ENCODE results near the gene IQSEC3. TPM values are rescaled to one million over a fixed set of nuclear protein-coding genes. Genes with fewer than 3 reads are reported as not detected.
A peak's percentile ranks its signal among the peaks of the same experiment; 100 is the strongest.

Gene IQSEC3
- total RNA-seq, 1 donor from 2014 or later, result 2.5 TPM

- no peaks in the 10 kb centered on the region for H3K4me1 Mint-ChIP-seq (ENCODE audit: low read depth)
- no peak for DNase-seq (ENCODE audit: low spot score, unreplicated experiment)
- H3K9me3 Mint-ChIP-seq (ENCODE audit: low read depth), result no peaks in the 10 kb centered on the region
- H3K36me3 Mint-ChIP-seq (ENCODE audit: insufficient read depth), result no peaks in the 10 kb centered on the region
- H3K27ac Mint-ChIP-seq, result no peak overlapping the region
- peaks cover 32% of the 10 kb centered on the region for H3K27me3 Mint-ChIP-seq
- TF ChIP-seq CTCF (IDR thresholded peaks at IDR 0.05; ENCODE audit: unreplicated experiment), result no peak
- no peak overlapping the region for H3K4me3 Mint-ChIP-seq (ENCODE audit: low read depth)
These were observed 54.4 kb downstream of the IQSEC3 start for GRCh38 chr12:120951-121350.

GRCh38 chr12:121647-122046 lies 55.1 kb downstream of the IQSEC3 start:
- Mint-ChIP-seq H3K4me1 (ENCODE audit: low read depth) (no peaks in the 10 kb centered on the region), H3K9me3 (ENCODE audit: low read depth) (no peaks in the 10 kb centered on the region), H3K36me3 (ENCODE audit: insufficient read depth) (no peaks in the 10 kb centered on the region), H3K27ac (no peak overlapping the region), H3K4me3 (ENCODE audit: low read depth) (no peak overlapping the region), H3K27me3 (peaks cover 32% of the 10 kb centered on the region)
- TF ChIP-seq CTCF (IDR thresholded peaks at IDR 0.05; ENCODE audit: unreplicated experiment), result no peak
- DNase-seq (ENCODE audit: low spot score, unreplicated experiment), result no peak

- H3K36me3 Mint-ChIP-seq (ENCODE audit: insufficient read depth), result no peaks in the 10 kb centered on the region
- no peaks in the 10 kb centered on the region for H3K4me1 Mint-ChIP-seq (ENCODE audit: low read depth)
- H3K27me3 Mint-ChIP-seq, result peaks cover 41% of the 10 kb centered on the region
- no peak for TF ChIP-seq CTCF (IDR thresholded peaks at IDR 0.05; ENCODE audit: unreplicated experiment)
- no peak overlapping the region for H3K4me3 Mint-ChIP-seq (ENCODE audit: low read depth)
- H3K27ac Mint-ChIP-seq, result no peak overlapping the region
- DNase-seq (ENCODE audit: low spot score, unreplicated experiment), result no peak
- no peaks in the 10 kb centered on the region for H3K9me3 Mint-ChIP-seq (ENCODE audit: low read depth)
These were observed 58.5 kb downstream of the IQSEC3 start for GRCh38 chr12:125075-125474.

DNA sequence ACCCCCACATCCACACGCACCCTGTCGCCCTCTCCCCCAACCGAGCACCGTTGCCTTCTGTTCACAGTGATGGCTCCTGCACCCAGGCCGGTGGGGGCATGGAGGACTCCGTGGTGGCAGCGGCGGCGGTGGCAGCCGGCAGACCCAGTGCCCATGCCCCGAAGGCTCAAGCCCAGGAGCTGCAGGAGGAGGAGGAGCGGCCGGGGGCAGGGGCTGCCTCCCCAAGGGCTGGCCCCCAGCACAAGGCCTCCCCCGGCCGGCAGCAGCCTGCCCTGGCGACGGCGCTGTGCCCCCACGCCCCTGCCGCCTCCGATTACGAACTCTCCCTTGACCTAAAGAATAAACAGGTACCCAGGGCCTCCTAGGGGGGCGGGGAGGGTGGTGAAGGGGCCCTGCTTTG lies 59.0 kb downstream of the IQSEC3 start:
- TF ChIP-seq CTCF (IDR thresholded peaks at IDR 0.05; ENCODE audit: unreplicated experiment), result no peak
- H3K27ac Mint-ChIP-seq, result no peak overlapping the region
- DNase-seq (ENCODE audit: low spot score, unreplicated experiment), result no peak
- no peaks in the 10 kb centered on the region for H3K4me1 Mint-ChIP-seq (ENCODE audit: low read depth)
- H3K36me3 Mint-ChIP-seq (ENCODE audit: insufficient read depth), result no peaks in the 10 kb centered on the region
- no peak overlapping the region for H3K4me3 Mint-ChIP-seq (ENCODE audit: low read depth)
- H3K9me3 Mint-ChIP-seq (ENCODE audit: low read depth), result no peaks in the 10 kb centered on the region
- peaks cover 37% of the 10 kb centered on the region for H3K27me3 Mint-ChIP-seq

- Mint-ChIP-seq H3K4me1 (ENCODE audit: low read depth) (no peaks in the 10 kb centered on the region), H3K9me3 (ENCODE audit: low read depth) (no peaks in the 10 kb centered on the region), H3K4me3 (ENCODE audit: low read depth) (no peak overlapping the region), H3K27ac (peak overlapping the region; percentile 12), H3K36me3 (ENCODE audit: insufficient read depth) (no peaks in the 10 kb centered on the region), H3K27me3 (peaks cover 43% of the 10 kb centered on the region)
- no peak for DNase-seq (ENCODE audit: low spot score, unreplicated experiment)
- TF ChIP-seq CTCF (IDR thresholded peaks at IDR 0.05; ENCODE audit: unreplicated experiment), result no peak
These were observed 61.5 kb downstream of the IQSEC3 start for GRCh38 chr12:128079-128478.
